GM12878 (cell line): ENCODE results near the gene RIPK3. TPM values are rescaled to one million over a fixed set of nuclear protein-coding genes. Genes with fewer than 3 reads are reported as not detected.

Source experiments
- ATAC-seq: fragments of 200-7000 bp; cut with Tn5 transposase; 3 replicates; pipeline ENCODE4 v1.9.1; 2020; ENCODE audit warnings: mild to moderate bottlenecking, moderate library complexity
- BruUV-seq: library from RNA; stranded (reverse); fragments of 400-500 nt; replicated peaks from 2 replicates; lab custom pipeline; 2021; lab: Mats Ljungman, UMichigan
- CTCF ChIA-PET: fragments of 300-600 bp; sonication (Branson Sonifier 250); formaldehyde crosslinking; extraction: SDS; loops from one replicate; lab custom pipeline; 2021; ENCODE audit warnings: inconsistent platforms; lab: Yijun Ruan, JAX
- POLR2A ChIA-PET: fragments of 350-600 bp; formaldehyde crosslinking; extraction: SDS; loops from one replicate; lab custom pipeline; 2021; ENCODE audit warnings: inconsistent platforms; lab: Charles Lee
- RAD21 ChIA-PET: fragments of 300-600 bp; sonication (Branson Sonifier 250); formaldehyde crosslinking; loops from one replicate; lab custom pipeline; 2023; ENCODE audit warnings: antibody characterized with exemption; ENCODE audit not compliant: unreplicated experiment; lab: Charles Lee
- SMC1A ChIA-PET: fragments of 300-600 bp; sonication (Branson Sonifier 250); formaldehyde crosslinking; loops from one replicate; lab custom pipeline; 2023; ENCODE audit not compliant: unreplicated experiment, uncharacterized antibody; lab: Charles Lee
- DNase-seq: peaks from one replicate; pipeline ENCODE4 v3.0.0-alpha.2; 2011; ENCODE audit warnings: low read depth, low spot score
- FAIRE-seq: peaks from 3 replicates; lab custom pipeline; 2011; peaks lifted over from hg19 to GRCh38; lab: Jason Lieb, UNC
- H2AFZ ChIP-seq: 2 replicates; pipeline ENCODE4 v1.6.0; 2011; ENCODE audit warnings: low read depth, low read length, control low read depth; ENCODE audit not compliant: control insufficient read depth
- H3K27ac ChIP-seq: 2 replicates; pipeline ENCODE4 v1.5.1; 2011; ENCODE audit warnings: control low read depth; ENCODE audit not compliant: control insufficient read depth, insufficient read depth
- H3K27me3 ChIP-seq, 2 experiments: replicated peaks in 1 of 2; 2 replicates each; pipeline versions ENCODE4 v1.6.0 to v1.6.1; 2011; ENCODE audit warnings: low read length in 1 of 2; ENCODE audit not compliant: control insufficient read depth in 2 of 2, insufficient read depth in 2 of 2
- H3K36me3 ChIP-seq, 2 experiments: 2 replicates each; pipeline ENCODE4 v1.5.1; 2011; ENCODE audit warnings: low read length in 1 of 2; ENCODE audit not compliant: control insufficient read depth in 2 of 2, insufficient read depth in 2 of 2
- H3K4me1 ChIP-seq: 2 replicates; pipeline ENCODE4 v1.6.1; 2011; ENCODE audit warnings: mild to moderate bottlenecking, low read length, moderate library complexity, mixed read lengths; ENCODE audit not compliant: control insufficient read depth, insufficient read depth
- H3K4me2 ChIP-seq: 2 replicates; pipeline ENCODE4 v1.6.0; 2011; ENCODE audit warnings: control low read depth; ENCODE audit not compliant: control insufficient read depth, insufficient read depth
- H3K4me3 ChIP-seq: fragments of 200-600 bp; sonication (generic); 2 replicates; pipeline ENCODE4 v1.5.1; 2016
- H3K79me2 ChIP-seq: 2 replicates; pipeline ENCODE4 v1.6.0; 2011; ENCODE audit warnings: low read length; ENCODE audit not compliant: control insufficient read depth, insufficient read depth
- H3K9ac ChIP-seq: 2 replicates; pipeline ENCODE4 v1.8.0; 2011; ENCODE audit warnings: low read length, control low read depth, mixed read lengths; ENCODE audit not compliant: control insufficient read depth, insufficient read depth
- H3K9me3 ChIP-seq: replicated peaks from 3 replicates; pipeline ENCODE4 v1.5.1; 2011; ENCODE audit warnings: mild to moderate bottlenecking, low read length; ENCODE audit not compliant: control insufficient read depth, insufficient read depth
- H4K20me1 ChIP-seq: 2 replicates; pipeline ENCODE4 v1.6.0; 2011; ENCODE audit not compliant: control insufficient read depth, insufficient read depth
- CBFB ChIP-seq: IDR thresholded peaks from 2 replicates; pipeline ENCODE4 v1.6.1; 2016; ENCODE audit warnings: antibody characterized with exemption, low read depth
- CBX5 ChIP-seq: sonication (generic); IDR thresholded peaks from 2 replicates; pipeline ENCODE4 v1.6.1; 2016; ENCODE audit warnings: low read depth, moderate library complexity, mild to moderate bottlenecking, inconsistent platforms
- CREM ChIP-seq: IDR thresholded peaks from 2 replicates; pipeline ENCODE4 v1.6.1; 2014; ENCODE audit warnings: antibody characterized with exemption, low read depth
- CTCF ChIP-seq, 3 experiments: IDR thresholded peaks in 2 of 3; conservative IDR thresholded peaks in 1 of 3; 2 replicates each; pipeline ENCODE4 v1.5.1; 2011; ENCODE audit warnings: low read depth in 3 of 3, low read length in 3 of 3, mild to moderate bottlenecking in 3 of 3, control low read depth in 2 of 3, moderate library complexity in 2 of 3, inconsistent platforms in 1 of 3, mixed read lengths in 1 of 3; ENCODE audit not compliant: control insufficient read depth in 2 of 3, insufficient read depth in 1 of 3; ENCODE audit errors: extremely low read depth in 1 of 3
- ELK1 ChIP-seq: IDR thresholded peaks from 2 replicates; pipeline ENCODE4 v1.6.1; 2012; ENCODE audit warnings: low read depth, low read length, improper control_type of control experiment
- ESRRA ChIP-seq: IDR thresholded peaks from 2 replicates; pipeline ENCODE4 v1.6.1; 2012; ENCODE audit warnings: mild to moderate bottlenecking, low read length, improper control_type of control experiment
- HSF1 ChIP-seq: fragments of 150-350 bp; IDR thresholded peaks from 2 replicates; pipeline ENCODE4 v1.6.1; 2014; ENCODE audit warnings: mild to moderate bottlenecking, low read depth, low read length
- IRF4 ChIP-seq: IDR thresholded peaks from 2 replicates; pipeline ENCODE4 v1.6.1; 2011; ENCODE audit warnings: low read depth, low read length
- KLF5 ChIP-seq: fragments of 450-650 bp; IDR thresholded peaks from 2 replicates; pipeline ENCODE4 v1.6.1; 2014; ENCODE audit warnings: mild to moderate bottlenecking; ENCODE audit not compliant: partially characterized antibody
- LARP7 ChIP-seq: fragments of 450-650 bp; IDR thresholded peaks from 2 replicates; pipeline ENCODE4 v1.6.1; 2017; ENCODE audit warnings: mild to moderate bottlenecking
- MEF2B ChIP-seq: fragments of 450-650 bp; IDR thresholded peaks from 2 replicates; pipeline ENCODE4 v1.6.1; 2018; ENCODE audit warnings: mild to moderate bottlenecking, moderate library complexity; ENCODE audit not compliant: partially characterized antibody, poor library complexity, severe bottlenecking
- MXI1 ChIP-seq: fragments of 150-350 bp; IDR thresholded peaks from 2 replicates; pipeline ENCODE4 v1.6.1; 2011; ENCODE audit warnings: low read depth, mild to moderate bottlenecking, inconsistent platforms, low read length, improper control_type of control experiment
- NRF1 ChIP-seq: conservative IDR thresholded peaks from 2 replicates; pipeline ENCODE4 v1.6.1; 2011; ENCODE audit warnings: mild to moderate bottlenecking, low read depth, low read length, improper control_type of control experiment
- PAX5 ChIP-seq: IDR thresholded peaks from 2 replicates; pipeline ENCODE4 v1.6.1; 2011; ENCODE audit warnings: low read depth, low read length, borderline replicate concordance
- ZBTB33 ChIP-seq: fragments of 450-650 bp; IDR thresholded peaks from 2 replicates; pipeline ENCODE4 v1.6.1; 2017; ENCODE audit warnings: mild to moderate bottlenecking
- ZNF384 ChIP-seq: IDR thresholded peaks from 2 replicates; pipeline ENCODE4 v1.6.1; 2012; ENCODE audit warnings: low read depth, mild to moderate bottlenecking, low read length, improper control_type of control experiment, borderline replicate concordance
- WGBS: methylation state at CpG from one replicate; pipeline ENCODE4 v1.1.6; 2016; ENCODE audit warnings: low lambda C conversion rate; ENCODE audit not compliant: insufficient replicate concordance, insufficient coverage; ENCODE audit errors: missing lambda C conversion rate; 5-methylcytosine and 5-hydroxymethylcytosine counted together
- in situ Hi-C: fragments of 300-500 bp; cut with MboI; formaldehyde crosslinking; loops from 9 replicates; pipeline ENCODE4 v1.14.3; 2018; ENCODE audit warnings: mixed read lengths
- intact Hi-C: fragments of 100-400 bp; cut with micrococcal nuclease; formaldehyde crosslinking; loops from one replicate; pipeline ENCODE4 v1.14.2; 2022; ENCODE audit not compliant: unreplicated experiment
- polyA plus RNA-seq, 11 experiments: library from polyadenylated mRNA; depleted of rRNA in 4 of 11; unstranded in 6 of 11; stranded (reverse) in 5 of 11; fragments of >200 nt; fragmentation: Nextera tagmentation in 4 of 11; fragmentation: Illumina TruSeq in 1 of 11; extraction: Ambion mirVana in 4 of 11; extraction: Trizol in 1 of 11; gene quantifications; 1 replicate in 1 of 11; 2 replicates in 10 of 11; pipeline versions ENCODE4 v1.2.1 to v1.2.3, GENCODE V29; 2011 to 2016; ENCODE audit warnings: inconsistent platforms in 2 of 11, missing spikeins in 2 of 11, low read depth in 1 of 11
- total RNA-seq, 4 experiments: library from RNA; depleted of rRNA in 3 of 4; stranded (reverse); fragments of >200 nt in 3 of 4; fragmentation: Illumina TruSeq in 1 of 4; extraction: Trizol in 1 of 4; gene quantifications; 2 replicates each; pipeline versions ENCODE4 v1.2.1 to v1.2.3, GENCODE V29; 2013 to 2021

The RIPK3 gene
- total and polyA plus RNA-seq, 10 of the 15 experiments (the other 5 are each of a cell fraction or from before 2014, with no cell fraction given): 2.0 to 13.6 (median 8.1) TPM

GRCh38 chr14:24332268-24332993 lies 7.4 kb downstream of the RIPK3 start:
- ChIA-PET RAD21 (interaction anchor here (0.6 to 5.0 kb wide), 27 partner anchors 10 to 742 kb away, joined by 3 to 141 read pairs (median 4); partner anchors contain the start of genes CBLN3, CIDEB, DHRS1 and KHNYN), POLR2A (interaction anchor here (0.7 to 4.0 kb wide), 7 partner anchors 19 to 441 kb away, joined by 3 to 42 read pairs (median 3); partner anchors contain the start of genes CBLN3 and KHNYN), SMC1A (interaction anchor here (0.5 to 4.9 kb wide), 18 partner anchors 22 to 1155 kb away, joined by 3 to 77 read pairs (median 3); partner anchors contain the start of genes CBLN3, CIDEB, DCAF11 and KHNYN), CTCF (interaction anchor here (0.7 to 16.6 kb wide), 28 partner anchors 8 to 1075 kb away, joined by 3 to 452 read pairs (median 8); partner anchors contain the start of genes CBLN3, CIDEB, KHNYN and LTB4R)
- peak; percentile 96 for FAIRE-seq
- no TSS peak for BruUV-seq
- no peak overlapping the region for H3K27ac ChIP-seq
- ATAC-seq: peak; percentile 88
- H3K79me2 ChIP-seq: no peaks in the 10 kb centered on the region
- intact Hi-C loops (loop anchor here (1.0 to 5.0 kb wide), 2 partner anchors 35 to 89 kb away; partner anchors contain the start of gene NFATC4), in situ Hi-C loops (loop anchor here (5.0 kb wide), 1 partner anchor 100 kb away; no protein-coding TSS in a partner anchor)
- H3K9ac ChIP-seq: no peak overlapping the region
- peak overlapping the region; percentile 96 for H3K4me2 ChIP-seq
- 3% methylated on average over 55 of the region's 56 CpGs for WGBS
- no peaks in the 10 kb centered on the region; a peak in 1 of 4 replicates for H3K36me3 ChIP-seq
- peaks cover 2 to 12% of the 10 kb centered on the region in 2 experiments; a peak in 3 of 4 replicates for H3K27me3 ChIP-seq
- peaks cover 18% of the 10 kb centered on the region for H3K4me1 ChIP-seq
- no peaks in the 10 kb centered on the region for H3K9me3 ChIP-seq
- no peaks in the 10 kb centered on the region for H4K20me1 ChIP-seq
- peak overlapping the region; percentile 35; the same call in 1 of the 2 replicates for H3K4me3 ChIP-seq
- DNase-seq: peak; percentile 60
- peak overlapping the region; percentile 48 for H2AFZ ChIP-seq
- TF ChIP-seq ZNF384 (peak; percentile 95), IRF4 (no peak), CBX5 (no peak), MEF2B (peak; percentile 84), NRF1 (no peak), PAX5 (no peak), ESRRA (no peak), KLF5 (no peak), ELK1 (no peak), CTCF (IDR thresholded peaks at IDR 0.05 in 2 of 3, conservative IDR thresholded peaks at IDR 0.05 in 1 of 3; ENCODE audit: control insufficient read depth in 2 of 3, extremely low read depth in 1 of 3, insufficient read depth in 1 of 3, low read depth in 3 of 3, low read length in 3 of 3) (peak; percentile 80 to 86 (median 85)), MXI1 (0 out of 2 replicates have a peak, but pooled peaks have one; percentile 26), LARP7 (0 out of 2 replicates have a peak, but pooled peaks have one; percentile 22), CREM (peak; percentile 63), CBFB (peak; percentile 55; the same call in 1 of the 2 replicates), ZBTB33 (no peak), HSF1 (no peak)
